Breast epithelium (tissue), 3 donors: ENCODE measurements around the gene OBP2B.
"Not testable (repeated sequence)": the region's sequence is repeated elsewhere in the genome, so short reads cannot be mapped to it uniquely, and the experiment has no call there.

Experiments
- POLR2A ChIP-seq: fragments of 450-650 bp; IDR thresholded peaks from one replicate; pipeline ENCODE4 v1.6.1; 2016; ENCODE audit warnings: antibody characterized with exemption, mild to moderate bottlenecking, moderate library complexity
- POLR2AphosphoS5 ChIP-seq, 3 donors: sonication (generic); formaldehyde crosslinking; IDR thresholded peaks; one replicate each; pipeline ENCODE4 v1.6.1; 2017; ENCODE audit warnings: antibody characterized with exemption in 3 of 3
- TF ChIP-seq, protein P1 (sequence below), 3 donors: fragments of 450-650 bp; IDR thresholded peaks; one replicate each; pipeline ENCODE4 v1.5.1; 2016 to 2017; ENCODE audit warnings: antibody characterized with exemption in 3 of 3, mild to moderate bottlenecking in 3 of 3, moderate library complexity in 3 of 3

- TF ChIP-seq POLR2A; POLR2AphosphoS5 (IDR thresholded peaks at IDR 0.05): not testable (repeated sequence)
- TF ChIP-seq, protein P1, sequence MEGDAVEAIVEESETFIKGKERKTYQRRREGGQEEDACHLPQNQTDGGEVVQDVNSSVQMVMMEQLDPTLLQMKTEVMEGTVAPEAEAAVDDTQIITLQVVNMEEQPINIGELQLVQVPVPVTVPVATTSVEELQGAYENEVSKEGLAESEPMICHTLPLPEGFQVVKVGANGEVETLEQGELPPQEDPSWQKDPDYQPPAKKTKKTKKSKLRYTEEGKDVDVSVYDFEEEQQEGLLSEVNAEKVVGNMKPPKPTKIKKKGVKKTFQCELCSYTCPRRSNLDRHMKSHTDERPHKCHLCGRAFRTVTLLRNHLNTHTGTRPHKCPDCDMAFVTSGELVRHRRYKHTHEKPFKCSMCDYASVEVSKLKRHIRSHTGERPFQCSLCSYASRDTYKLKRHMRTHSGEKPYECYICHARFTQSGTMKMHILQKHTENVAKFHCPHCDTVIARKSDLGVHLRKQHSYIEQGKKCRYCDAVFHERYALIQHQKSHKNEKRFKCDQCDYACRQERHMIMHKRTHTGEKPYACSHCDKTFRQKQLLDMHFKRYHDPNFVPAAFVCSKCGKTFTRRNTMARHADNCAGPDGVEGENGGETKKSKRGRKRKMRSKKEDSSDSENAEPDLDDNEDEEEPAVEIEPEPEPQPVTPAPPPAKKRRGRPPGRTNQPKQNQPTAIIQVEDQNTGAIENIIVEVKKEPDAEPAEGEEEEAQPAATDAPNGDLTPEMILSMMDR (IDR thresholded peaks at IDR 0.05) = not testable (repeated sequence)
Measured at GRCh38 chr9:133214276-133214675, 5.2 kb upstream of the OBP2B start.
